Measurements from ENCODE around the gene ITPR2. TPM values are rescaled to one million over a fixed set of nuclear protein-coding genes. Genes with fewer than 3 reads are reported as not detected.

The ITPR2 gene
- total RNA-seq, 2 experiments from 2014 or later: 28.8 to 29.9 TPM

DNA sequence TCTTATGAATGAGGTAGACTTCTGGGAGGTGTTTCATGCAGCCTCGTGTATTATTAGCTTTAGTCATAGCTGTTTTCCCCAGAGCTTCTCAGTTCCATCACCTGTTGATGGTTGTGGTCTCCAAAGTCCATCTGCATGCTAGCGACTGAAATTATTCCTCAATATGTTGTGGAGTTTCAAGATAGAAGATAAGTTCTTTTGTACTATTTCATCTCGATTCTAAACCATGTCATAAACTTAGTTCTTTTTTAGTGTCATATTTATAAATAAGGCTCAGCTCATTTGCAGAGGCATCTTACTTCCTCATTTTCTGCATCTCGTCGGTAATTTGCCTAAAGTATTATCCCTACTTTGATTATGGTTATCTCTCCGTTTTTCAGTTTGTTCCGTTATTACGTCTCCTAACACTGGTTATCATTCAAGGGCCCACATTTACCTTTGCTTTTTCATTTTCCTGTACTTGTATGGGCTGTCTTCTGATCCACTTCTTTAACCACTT, 119.1 kb downstream of the ITPR2 start:
- no peak overlapping the region for H3K4me3 ChIP-seq (ENCODE audit: low read length)
- H3K4me1 ChIP-seq (ENCODE audit: insufficient read depth, low read length): no peaks in the 10 kb centered on the region
- peaks cover 27% of the 10 kb centered on the region for H3K36me3 ChIP-seq (ENCODE audit: insufficient read depth, low read length)
- no peak for ATAC-seq (ENCODE audit: poor library complexity)
- no peak overlapping the region for H3K27ac Mint-ChIP-seq
- TF ChIP-seq, protein P1, sequence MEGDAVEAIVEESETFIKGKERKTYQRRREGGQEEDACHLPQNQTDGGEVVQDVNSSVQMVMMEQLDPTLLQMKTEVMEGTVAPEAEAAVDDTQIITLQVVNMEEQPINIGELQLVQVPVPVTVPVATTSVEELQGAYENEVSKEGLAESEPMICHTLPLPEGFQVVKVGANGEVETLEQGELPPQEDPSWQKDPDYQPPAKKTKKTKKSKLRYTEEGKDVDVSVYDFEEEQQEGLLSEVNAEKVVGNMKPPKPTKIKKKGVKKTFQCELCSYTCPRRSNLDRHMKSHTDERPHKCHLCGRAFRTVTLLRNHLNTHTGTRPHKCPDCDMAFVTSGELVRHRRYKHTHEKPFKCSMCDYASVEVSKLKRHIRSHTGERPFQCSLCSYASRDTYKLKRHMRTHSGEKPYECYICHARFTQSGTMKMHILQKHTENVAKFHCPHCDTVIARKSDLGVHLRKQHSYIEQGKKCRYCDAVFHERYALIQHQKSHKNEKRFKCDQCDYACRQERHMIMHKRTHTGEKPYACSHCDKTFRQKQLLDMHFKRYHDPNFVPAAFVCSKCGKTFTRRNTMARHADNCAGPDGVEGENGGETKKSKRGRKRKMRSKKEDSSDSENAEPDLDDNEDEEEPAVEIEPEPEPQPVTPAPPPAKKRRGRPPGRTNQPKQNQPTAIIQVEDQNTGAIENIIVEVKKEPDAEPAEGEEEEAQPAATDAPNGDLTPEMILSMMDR (IDR thresholded peaks at IDR 0.05): no peak
- no peaks in the 10 kb centered on the region for H3K27me3 ChIP-seq (ENCODE audit: control insufficient read depth in 1 of 2, insufficient read depth in 2 of 2, low read length in 2 of 2)
- DNase-seq: no peak
- CTCF ChIA-PET: no interaction called here
- H3K9me3 ChIP-seq (ENCODE audit: control insufficient read depth in 1 of 2, insufficient read depth in 1 of 2, low read length in 2 of 2): no peaks in the 10 kb centered on the region
- intact Hi-C loops (cut with DNase I, micrococcal nuclease): no loop called here
- peaks cover 73% of the 10 kb centered on the region for H3K36me3 Mint-ChIP-seq (ENCODE audit: low read depth)
- POLR2A ChIA-PET: no interaction called here
- no peaks in the 10 kb centered on the region for H3K27me3 Mint-ChIP-seq
- no peaks in the 10 kb centered on the region for H3K4me1 Mint-ChIP-seq (ENCODE audit: low read depth)
- no peak overlapping the region for H3K27ac ChIP-seq (ENCODE audit: low read depth in 1 of 2, low read length in 2 of 2)
- H3K4me3 Mint-ChIP-seq: no peak overlapping the region
- no peaks in the 10 kb centered on the region for H3K9me3 Mint-ChIP-seq

DNA sequence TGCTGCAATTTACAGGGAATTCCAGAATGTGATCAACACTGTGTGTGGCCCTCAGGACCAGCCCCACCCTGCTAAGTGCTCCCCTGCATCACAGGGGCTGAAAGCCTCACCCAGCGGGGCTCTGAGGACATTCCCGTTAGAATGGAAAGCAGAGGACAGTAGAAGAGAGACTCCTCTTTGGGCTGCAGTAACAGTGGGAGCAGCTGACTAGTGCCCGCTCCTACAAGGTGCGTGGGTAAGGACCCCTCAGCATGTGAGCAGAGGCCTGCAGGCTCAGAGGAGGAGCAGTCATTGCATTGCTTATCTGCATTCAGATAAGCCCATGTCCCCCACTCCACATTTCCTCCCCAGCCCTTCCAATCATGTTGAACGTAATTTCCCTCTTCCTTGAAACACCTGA, 120.1 kb downstream of the ITPR2 start:
- H3K9me3 Mint-ChIP-seq: no peaks in the 10 kb centered on the region
- Histone ChIP-seq H3K9me3 (ENCODE audit: control insufficient read depth in 1 of 2, insufficient read depth in 1 of 2, low read length in 2 of 2) (no peaks in the 10 kb centered on the region), H3K27ac (ENCODE audit: low read depth in 1 of 2, low read length in 2 of 2) (no peak overlapping the region), H3K4me3 (ENCODE audit: low read length) (no peak overlapping the region), H3K4me1 (ENCODE audit: insufficient read depth, low read length) (no peaks in the 10 kb centered on the region), H3K36me3 (ENCODE audit: insufficient read depth, low read length) (peaks cover 27% of the 10 kb centered on the region), H3K27me3 (ENCODE audit: control insufficient read depth in 1 of 2, insufficient read depth in 2 of 2, low read length in 2 of 2) (no peaks in the 10 kb centered on the region)
- ATAC-seq (ENCODE audit: poor library complexity): no peak
- H3K4me1 Mint-ChIP-seq (ENCODE audit: low read depth): no peaks in the 10 kb centered on the region
- peaks cover 83% of the 10 kb centered on the region for H3K36me3 Mint-ChIP-seq (ENCODE audit: low read depth)
- no peak overlapping the region for H3K4me3 Mint-ChIP-seq
- H3K27me3 Mint-ChIP-seq: no peaks in the 10 kb centered on the region
- DNase-seq: no peak
- H3K27ac Mint-ChIP-seq: no peak overlapping the region
- CTCF ChIA-PET: no interaction called here
- intact Hi-C loops (cut with DNase I, micrococcal nuclease): no loop called here
- POLR2A ChIA-PET: no interaction called here
- TF ChIP-seq, protein P1 (IDR thresholded peaks at IDR 0.05): no peak

DNA sequence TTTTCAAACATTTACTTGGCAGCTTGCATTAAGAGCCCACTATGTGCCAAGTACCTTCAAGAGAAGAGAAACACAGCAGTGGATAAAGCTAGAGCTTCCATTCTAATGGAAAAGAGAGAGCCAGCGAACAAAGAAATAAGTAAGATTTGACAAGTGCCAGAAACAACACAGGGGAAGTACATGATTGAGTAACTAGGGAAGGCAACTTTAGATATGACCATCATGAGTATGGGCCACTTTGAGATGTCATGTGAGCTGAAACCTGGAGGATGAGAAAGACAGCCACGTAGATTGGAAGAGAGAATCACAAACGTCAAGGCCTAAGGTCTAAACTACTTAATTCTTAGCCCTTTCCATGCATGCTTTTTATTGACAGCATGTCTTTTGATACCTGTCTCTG, 121.4 kb downstream of the ITPR2 start:
- POLR2A ChIA-PET: no interaction called here
- H3K4me3 Mint-ChIP-seq: no peak overlapping the region
- H3K4me3 ChIP-seq (ENCODE audit: low read length): no peak overlapping the region
- H3K4me1 Mint-ChIP-seq (ENCODE audit: low read depth): no peaks in the 10 kb centered on the region
- intact Hi-C loops (cut with DNase I, micrococcal nuclease): no loop called here
- peaks cover 76% of the 10 kb centered on the region for H3K36me3 Mint-ChIP-seq (ENCODE audit: low read depth)
- ATAC-seq (ENCODE audit: poor library complexity) (no peak), DNase-seq (no peak)
- no peaks in the 10 kb centered on the region for H3K27me3 ChIP-seq (ENCODE audit: control insufficient read depth in 1 of 2, insufficient read depth in 2 of 2, low read length in 2 of 2)
- H3K4me1 ChIP-seq (ENCODE audit: insufficient read depth, low read length): no peaks in the 10 kb centered on the region
- TF ChIP-seq, protein P1 (IDR thresholded peaks at IDR 0.05): no peak
- no peaks in the 10 kb centered on the region for H3K9me3 ChIP-seq (ENCODE audit: control insufficient read depth in 1 of 2, insufficient read depth in 1 of 2, low read length in 2 of 2)
- no peak overlapping the region for H3K27ac Mint-ChIP-seq
- H3K27ac ChIP-seq (ENCODE audit: low read depth in 1 of 2, low read length in 2 of 2): no peak overlapping the region
- no peaks in the 10 kb centered on the region for H3K27me3 Mint-ChIP-seq
- no peaks in the 10 kb centered on the region for H3K9me3 Mint-ChIP-seq
- peaks cover 27% of the 10 kb centered on the region for H3K36me3 ChIP-seq (ENCODE audit: insufficient read depth, low read length)
- CTCF ChIA-PET: no interaction called here
